ENCODE measurements around the gene GALNT13.

Gene GALNT13

DNA sequence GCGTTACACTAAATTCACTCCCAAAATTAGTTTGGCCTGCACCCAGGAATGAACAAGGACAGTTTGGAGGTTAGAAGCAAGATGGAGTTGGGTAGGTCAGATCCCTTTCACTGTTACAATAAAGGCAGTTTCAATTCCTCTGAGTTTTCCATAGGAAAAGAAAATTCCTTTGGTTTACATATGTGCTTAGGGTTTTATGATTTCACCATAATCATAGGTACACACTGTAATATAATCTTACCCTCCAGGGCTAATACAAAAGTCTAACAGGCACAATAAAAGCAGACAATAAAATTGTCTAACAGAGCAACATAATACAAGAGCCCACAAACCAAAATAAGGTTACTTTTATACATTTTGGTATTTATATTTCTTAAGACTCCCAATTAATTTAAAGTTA lies 435.3 kb downstream of the GALNT13 start:
- no peak for DNase-seq (ENCODE audit: low spot score)

DNA sequence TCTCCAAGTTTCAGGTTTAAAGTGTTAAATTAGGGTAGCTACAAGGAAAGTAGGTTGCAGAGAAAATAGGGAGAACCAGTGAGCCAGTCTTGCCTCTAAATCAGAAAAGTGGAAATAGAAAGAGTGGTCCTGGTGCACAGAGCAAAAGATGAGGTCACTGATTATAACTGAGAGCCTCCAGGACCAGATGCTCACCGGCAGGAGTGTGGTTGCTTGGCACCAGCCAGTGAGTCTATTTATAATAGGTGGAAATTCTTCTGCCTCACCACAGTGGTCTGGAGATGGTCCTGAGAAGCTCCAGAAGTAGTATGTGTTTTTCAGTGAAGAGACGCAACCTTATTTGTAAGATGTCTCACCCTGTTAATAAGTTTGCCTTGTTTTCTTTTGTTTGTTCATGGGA lies 452.9 kb downstream of the GALNT13 start:
- no peak for DNase-seq (ENCODE audit: low spot score)

DNA sequence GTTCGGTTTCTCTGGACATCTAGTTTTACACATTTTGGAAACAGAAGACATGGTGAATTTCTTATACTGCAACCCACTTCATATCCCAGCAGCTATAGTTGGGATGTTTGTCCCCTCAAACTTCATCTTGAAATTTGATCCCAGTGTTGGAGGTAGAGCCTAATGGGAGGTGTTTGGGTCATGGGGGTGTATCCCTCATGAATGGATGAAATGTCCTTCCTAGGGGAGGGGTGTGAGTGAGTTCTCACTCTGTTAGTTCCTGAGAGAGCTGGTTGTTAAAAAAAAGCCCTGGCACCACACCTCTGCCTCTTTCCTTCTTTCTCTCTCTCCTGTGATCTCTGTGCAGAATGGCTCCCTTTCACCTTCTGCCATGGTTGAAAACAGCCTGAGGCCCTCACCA lies 457.8 kb downstream of the GALNT13 start:
- no peak for DNase-seq (ENCODE audit: low spot score)

DNA sequence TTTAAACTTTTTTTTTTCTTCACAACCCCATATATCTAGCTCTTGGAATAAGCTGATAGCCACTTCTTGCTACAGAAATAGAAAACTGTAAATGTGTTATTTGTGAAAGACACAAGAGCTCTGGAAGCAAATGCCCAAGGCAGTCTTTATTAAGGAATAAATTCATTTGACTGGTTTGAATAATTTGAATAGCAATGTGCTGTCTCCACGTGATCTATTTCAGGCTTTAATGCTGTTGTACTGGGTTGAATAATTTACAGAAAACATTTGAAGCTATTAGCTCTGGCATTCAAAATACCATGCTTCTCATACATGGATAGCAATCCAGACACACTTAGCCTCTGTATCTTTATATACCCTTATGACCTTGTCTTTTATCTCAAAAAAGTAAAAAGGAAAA lies 460.1 kb downstream of the GALNT13 start:
- no peak for DNase-seq (ENCODE audit: low spot score)

DNA sequence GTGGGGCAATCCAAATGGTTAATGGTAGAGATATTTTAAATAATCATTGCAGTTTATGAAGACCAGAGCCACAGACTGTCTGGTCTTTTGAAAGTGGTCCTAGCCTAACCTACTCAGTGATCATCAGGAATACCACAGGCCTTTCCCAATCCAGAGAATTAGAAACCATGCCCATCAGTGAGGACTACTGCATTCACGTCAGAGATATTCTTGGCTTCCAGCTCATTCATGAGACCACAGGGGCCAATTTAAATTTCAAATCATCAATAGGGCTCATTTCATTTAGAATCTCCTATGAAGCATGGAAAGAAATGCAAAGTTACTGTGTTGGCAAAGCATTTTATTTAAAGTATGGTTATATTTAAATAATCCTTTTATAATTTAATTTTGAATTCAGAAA lies 464.5 kb downstream of the GALNT13 start:
- no peak for DNase-seq (ENCODE audit: low spot score)

DNA sequence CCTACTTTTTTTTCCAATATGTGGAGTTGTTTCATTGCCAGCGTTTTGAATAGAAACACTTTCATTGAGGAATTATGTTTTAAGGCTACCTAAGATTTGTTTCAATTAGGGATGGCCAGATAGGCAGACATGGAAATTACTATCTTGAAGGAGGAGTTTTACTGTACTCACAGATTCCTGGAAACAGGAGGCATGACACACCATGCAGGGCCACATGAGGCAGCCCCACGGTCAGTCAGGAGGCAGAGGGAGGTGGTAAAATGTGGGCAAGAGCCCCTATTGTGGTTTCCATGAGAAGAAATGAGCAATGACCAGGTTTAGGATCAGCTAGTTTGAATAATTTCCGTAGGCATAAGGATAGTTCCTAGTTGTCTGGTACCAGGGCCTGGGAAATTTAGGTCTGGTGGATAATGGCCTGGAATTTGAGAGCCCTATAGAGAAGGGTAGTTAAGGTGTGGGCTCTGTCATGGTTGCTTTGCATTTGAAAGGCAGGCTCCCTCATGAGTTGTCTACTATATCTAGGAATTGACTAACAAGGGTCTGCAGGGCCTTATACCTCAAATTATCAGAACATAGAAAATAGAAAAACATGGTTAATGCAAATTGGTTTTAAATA lies 466.7 kb downstream of the GALNT13 start:
- no peak for DNase-seq (ENCODE audit: low spot score)

DNA sequence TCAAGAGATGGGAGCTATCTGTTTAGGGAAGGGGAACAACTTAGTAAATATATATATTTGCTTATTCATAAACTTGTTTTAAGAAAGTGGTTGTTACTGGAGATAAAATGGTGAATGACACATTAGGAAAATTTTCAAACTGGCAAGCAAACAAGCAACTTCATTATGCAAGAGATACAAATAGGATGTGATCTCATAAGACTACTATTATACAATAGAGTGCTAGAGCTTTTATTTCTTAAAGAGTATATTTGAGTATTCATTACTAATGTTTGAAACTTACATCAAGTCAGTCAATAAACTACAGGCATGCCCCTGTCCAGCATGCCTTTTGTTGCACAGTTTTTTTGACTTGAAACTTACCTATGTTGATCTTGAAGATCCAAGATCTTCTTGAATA lies 471.6 kb downstream of the GALNT13 start:
- DNase-seq (ENCODE audit: low spot score), result no peak

DNA sequence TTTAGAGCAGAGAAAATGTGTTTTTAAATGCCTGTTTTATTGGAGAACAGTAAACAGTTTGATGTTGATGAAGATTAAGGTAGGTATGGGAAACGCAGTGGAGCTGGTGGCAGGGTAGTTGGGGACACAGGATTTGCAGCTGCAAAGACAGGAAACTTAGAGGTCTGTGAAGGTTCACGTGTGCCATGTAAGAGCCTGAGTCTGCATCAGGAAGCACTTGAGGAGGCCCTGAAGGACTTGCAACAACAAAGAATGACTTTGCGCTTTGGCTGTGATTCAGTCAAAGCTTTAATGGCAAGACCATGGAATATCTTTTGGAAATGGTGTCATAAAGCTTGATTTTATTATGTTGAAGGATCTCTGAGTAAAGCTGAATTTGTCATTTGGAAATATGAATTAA lies 479.2 kb downstream of the GALNT13 start:
- DNase-seq (ENCODE audit: low spot score), result no peak

DNA sequence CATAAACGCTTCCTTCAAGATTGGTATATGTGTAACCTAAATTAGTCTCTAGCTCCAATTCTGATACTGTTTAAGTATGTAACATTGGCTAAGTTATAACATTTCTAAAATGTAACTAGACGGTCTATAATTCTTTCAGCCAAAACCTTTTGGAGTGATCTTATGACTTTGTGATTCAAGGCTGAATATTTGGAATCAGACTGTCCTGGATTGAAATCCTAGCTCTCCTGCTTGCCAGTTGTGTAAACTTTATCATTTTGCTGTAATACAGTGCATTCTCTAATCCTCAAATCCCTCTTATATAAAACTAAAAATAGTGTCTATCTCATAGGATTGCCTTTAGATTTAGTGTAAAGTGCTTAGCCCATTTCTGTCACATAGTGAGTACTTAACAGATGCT lies 489.6 kb downstream of the GALNT13 start:
- DNase-seq (ENCODE audit: low spot score), result no peak

DNA sequence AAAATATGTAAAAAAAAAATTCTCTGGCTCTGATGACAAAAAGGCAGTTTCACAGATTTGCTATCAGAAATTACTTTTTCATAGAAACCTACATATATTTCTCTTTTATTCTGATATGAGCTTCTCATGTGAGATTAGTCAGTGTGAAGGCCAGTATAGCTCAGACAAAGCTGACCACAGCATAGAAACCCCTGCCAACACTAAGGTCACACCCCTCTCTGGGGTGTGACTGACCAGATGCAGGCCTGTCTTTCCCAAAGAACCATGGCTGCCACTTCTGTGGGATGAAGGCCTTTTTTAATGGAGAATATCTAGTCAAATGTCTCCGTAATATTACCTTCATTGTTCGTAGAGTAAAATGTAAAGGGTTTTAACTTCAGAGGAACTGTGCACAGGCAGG lies 496.4 kb downstream of the GALNT13 start:
- DNase-seq (ENCODE audit: low spot score), result no peak

DNA sequence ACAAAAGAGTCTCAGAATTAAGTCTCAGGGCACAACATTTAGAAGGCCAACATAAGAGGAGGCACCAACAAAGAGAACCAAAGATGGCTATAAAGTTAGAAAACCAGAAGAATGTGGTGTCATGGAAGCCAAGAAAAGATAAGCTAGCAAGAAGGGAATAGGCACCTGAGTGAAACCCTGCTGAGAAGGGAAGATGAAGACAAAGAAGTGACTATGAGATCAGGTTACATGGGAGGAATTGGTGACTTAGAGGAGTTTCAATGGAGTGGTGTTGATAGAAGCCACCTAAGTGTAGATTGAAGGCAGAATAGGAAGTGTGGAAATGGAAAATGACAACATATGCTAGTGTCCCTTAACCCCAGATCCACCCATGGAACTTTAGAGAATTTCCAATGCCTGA lies 499.2 kb downstream of the GALNT13 start:
- no peak for DNase-seq (ENCODE audit: low spot score)

DNA sequence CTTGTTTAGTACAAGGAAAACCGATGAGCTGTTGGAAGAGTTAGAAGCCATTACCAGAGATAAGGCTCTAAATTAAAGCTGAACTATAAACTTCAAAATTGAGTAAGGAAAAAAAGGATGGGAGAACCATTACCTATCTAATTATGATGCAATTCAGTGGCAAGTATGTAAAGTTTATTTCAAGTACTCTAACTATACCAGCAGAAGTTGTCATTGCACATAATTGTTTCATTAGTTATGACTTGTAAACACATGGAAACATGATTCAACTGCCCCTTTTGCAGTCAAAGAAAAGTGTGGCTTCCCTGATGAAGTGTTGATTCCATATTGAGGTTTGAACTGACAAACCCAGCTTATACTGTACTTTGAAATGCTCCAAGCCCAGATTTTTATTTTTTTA lies 502.7 kb downstream of the GALNT13 start:
- DNase-seq (ENCODE audit: low spot score), result no peak

DNA sequence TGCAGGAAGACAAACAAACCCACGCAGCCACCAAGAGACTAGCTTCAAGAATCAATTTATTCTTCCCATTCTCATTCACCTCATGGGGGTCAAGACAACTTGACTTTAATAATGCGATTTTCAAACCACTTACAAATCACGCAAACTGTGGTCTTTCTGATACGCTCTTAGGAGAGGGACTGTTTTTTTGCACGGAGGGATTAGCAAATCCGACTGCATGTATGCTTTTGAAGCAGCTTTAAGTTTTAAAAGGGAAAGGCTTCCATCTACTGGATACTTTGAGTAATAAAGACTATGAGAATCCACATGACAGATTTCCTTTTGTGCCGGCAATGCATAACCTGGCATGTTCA lies 503.8 kb downstream of the GALNT13 start:
- DNase-seq (ENCODE audit: low spot score), result no peak

DNA sequence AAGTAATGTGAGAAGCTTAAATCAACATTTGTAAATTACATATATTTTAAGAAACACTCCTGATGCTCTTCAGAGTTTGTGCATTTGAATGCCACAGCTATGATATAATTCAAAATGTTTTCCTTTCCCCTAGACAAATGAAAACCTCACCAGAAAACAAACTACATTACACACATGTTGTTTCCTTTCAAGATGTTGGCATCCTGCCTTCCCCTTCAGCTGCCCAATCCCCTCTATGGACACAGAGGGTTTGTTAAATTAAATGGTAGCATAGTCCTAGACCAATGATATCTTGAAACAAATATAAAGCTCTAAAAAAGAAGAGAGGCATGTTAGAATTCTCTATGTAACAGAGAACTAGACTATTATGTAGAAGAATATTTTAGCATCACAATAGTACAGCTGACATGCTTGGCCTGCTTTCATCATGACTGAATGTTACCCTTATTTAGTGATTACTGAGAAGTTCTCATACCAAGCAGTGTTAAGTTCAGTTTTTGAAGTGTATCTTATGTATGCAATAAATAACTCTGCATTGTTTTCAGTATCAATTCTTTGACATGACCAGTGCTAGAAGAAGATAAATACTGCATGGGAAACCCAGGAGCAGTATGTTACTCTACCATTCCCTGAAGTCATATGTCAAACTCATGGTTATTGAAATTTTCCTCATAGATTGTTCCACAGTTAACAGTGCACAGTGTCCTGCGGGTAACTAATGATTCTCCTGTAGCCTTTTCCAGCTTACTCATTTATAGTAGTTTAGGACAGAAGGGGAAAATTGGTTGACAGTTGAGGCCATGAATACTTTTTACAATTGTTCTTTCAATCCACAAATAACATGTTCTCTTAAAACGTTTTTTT lies 510.4 kb downstream of the GALNT13 start:
- DNase-seq (ENCODE audit: low spot score), result no peak

DNA sequence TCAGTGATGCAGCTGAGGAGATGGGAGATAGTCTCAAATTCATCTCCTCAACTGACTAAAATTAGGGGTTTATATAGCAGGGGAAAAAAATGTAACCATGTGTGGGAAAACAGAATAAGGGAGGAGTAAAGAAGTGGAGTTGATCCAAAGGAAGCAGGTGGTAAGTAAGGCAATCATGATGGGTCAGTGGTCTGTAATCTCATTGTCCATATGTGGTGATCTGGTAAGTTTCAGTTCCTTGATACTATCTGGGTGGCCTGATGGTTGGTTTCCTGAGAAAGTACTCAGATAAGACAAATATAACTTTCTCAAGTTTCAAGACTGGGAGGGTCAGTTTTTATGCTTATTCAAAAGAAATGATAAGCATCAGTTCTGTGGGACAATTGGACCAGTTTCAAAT lies 514.5 kb downstream of the GALNT13 start:
- no peak for DNase-seq (ENCODE audit: low spot score)

DNA sequence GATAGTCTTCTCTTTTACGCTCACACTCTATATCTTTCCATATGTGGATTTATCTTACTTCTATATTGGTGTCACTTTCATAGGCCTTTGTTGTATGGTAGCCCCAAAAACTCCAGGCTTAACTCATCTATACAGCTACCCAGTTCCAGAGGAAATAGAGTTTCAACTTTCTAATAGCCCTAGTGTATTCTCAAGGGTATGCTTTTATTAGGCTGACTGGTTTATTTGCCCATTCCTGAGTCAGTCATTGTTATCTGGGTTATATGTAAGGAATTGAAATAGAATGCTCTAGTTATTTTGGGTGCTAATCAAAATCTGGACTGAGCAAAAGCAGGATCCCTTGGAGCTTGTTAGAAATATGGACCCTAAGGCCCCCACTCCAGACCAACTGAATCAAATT lies 519.3 kb downstream of the GALNT13 start:
- no peak for DNase-seq (ENCODE audit: low spot score)

DNA sequence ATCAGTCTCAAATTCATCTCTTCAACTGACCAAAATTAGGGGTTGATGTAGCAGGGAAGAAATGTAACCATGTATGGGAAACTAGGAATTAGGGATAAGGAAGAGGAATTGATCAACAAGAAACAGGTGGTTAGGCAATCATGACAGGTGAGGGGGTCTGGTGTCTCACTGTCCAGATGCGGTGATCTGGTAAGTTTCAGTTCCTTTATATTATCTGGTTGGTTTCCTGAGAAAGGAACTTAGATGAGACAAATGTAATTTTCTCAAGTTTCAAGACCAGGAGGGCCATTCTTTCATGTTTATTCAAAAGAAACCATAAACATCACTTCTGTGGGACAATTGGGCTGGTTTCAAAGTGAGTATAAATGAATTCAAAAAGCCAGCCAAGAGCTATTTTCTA lies 520.5 kb downstream of the GALNT13 start:
- DNase-seq (ENCODE audit: low spot score), result no peak

DNA sequence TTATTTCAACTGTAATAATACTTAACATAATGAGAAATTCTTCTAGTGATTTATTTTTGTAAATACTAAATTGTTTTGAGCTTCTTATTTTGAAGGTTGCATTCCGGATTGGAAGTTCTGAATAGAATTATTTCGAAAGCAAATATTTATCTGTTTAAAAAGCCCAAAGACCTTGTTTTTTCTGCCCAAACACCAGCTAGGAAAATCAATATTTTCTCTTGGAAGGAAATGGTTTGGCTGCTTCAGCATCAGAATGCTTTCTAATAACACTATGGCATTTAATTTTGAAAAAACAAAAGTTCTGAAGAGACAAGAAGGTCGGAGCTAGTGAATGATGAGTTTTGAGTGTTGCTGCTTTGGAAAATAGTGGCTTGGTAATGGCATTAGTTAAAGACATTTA lies 522.9 kb downstream of the GALNT13 start:
- DNase-seq (ENCODE audit: low spot score), result no peak

DNA sequence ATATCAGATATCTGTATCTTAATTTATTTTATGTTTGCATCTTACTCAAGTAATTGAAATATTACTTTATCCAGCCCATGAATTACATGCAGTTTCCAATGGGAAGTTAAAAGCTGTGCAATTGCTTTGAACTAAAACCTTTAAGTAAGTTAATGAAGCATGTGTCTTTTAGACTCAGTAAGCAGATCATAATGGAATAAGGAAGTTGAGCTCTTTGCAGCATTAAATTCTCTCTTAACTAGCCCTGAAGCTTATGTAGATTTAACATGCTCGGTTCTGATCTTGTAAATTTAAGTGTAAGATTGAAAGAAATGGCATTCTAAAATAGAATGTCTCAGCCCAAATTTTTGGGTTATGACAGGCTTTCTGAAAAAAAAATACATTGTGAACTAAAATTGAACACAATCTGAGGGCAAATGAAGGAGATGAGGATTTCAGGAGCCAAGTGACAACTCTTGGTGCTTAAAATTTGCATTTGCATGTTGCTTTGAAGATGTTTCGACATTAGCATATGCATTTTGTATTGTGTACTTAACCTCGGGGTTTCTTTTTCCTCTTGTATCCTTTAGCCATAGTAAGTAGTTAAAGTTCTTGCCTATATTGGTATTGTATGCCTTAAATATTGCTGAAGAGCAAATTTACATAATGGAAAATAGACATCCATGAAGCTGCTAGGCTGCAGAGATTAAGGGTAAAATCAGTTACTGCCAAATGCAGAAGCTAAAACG lies 529.0 kb downstream of the GALNT13 start:
- no peak for DNase-seq (ENCODE audit: low spot score)

DNA sequence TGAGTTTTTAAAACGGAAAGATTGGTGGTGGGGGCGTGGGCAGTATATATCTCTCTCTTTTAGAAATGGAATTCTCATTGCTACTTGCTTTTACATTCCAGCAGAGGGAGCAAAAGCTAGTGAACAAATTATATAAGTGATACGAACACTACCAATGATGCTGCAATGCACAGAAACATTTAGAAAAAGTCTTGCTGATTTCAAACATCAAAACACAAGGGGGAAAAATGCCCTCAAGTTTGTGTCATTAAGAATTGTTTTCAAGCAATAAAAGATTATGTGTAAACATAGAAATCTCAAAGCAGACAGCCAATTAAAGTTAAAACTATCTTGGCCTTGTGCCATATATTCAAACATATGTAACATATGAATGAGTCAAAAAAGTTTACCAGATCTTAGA lies 530.5 kb downstream of the GALNT13 start:
- DNase-seq (ENCODE audit: low spot score), result no peak

DNA sequence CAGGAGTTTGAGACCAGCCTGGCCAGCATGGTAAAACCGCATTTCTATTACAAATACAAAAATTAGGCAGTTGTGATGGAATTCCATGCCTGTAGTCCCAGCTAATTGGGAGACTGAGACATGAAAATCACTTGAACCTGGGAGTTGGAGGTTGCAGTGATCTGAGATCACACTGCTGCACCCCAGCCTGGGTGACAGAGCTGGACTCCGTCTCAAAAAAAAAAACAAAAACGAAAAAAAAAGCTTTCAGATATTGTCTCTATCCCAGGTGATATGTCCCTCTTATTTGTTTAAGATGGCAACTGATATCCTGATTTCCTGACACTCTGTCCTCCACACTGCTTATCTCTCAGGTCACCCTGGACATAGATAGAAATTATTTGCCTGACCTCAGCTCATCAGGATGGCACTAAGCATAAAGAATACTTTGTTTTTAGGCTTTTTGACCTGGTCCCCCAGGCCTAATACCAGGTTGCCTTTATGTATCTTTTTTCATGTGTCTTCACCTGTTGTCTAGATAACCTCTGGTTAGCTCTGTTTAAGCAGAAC lies 531.6 kb downstream of the GALNT13 start:
- DNase-seq (ENCODE audit: low spot score), result no peak

DNA sequence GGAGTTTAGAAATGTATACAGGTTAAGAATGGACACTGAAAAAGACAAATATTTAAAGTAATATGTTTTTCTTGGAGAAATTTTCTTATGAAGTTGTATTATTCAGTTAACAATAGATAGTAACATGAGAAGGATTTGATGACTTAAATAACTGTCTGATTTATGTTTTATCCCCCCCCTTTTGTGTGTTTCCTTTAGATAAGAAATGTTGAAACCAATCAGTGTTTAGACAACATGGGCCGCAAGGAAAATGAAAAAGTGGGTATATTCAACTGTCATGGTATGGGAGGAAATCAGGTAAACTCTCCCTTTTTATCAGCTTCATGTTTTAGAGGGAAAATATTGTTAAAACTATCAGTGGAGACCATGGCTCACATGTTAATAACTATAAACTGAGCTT lies 537.1 kb downstream of the GALNT13 start:
- DNase-seq (ENCODE audit: low spot score), result no peak

DNA sequence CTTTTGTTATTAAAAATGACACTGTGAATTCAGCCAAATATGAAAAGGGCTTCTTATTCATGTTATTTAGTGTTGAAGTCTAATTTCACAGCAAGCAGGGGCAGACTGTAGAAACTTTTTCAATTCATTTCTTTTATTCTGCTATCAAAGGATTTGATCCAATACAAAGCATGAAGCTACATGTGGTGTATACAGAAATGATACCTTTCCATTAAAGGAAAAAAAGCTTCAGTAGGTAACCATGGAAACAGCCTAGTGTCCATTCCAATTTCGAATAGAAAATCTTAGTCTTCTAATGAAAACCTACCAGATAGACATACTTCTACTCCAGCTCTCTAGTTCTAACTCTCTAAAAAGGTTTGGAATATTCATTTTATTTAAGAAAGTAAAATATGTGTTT lies 550.5 kb downstream of the GALNT13 start:
- DNase-seq (ENCODE audit: low spot score), result no peak

All from hematopoietic multipotent progenitor cell treated with erythropoietin and hydrocortisone succinate and interleukin-3 and kit ligand, for 15 days (in vitro differentiated cells).